ENCODE results near the gene ANKRD55.
"Not testable (repeated sequence)": the region's sequence is repeated elsewhere in the genome, so short reads cannot be mapped to it uniquely, and the experiment has no call there.

ANKRD55 gene

GRCh38 chr5:56250011-56250410 lies 16.9 kb upstream of the ANKRD55 start:
- no peak for TF ChIP-seq CTCF (IDR thresholded peaks at IDR 0.05)
- Mint-ChIP-seq H3K9me3 (peaks cover 13% of the 10 kb centered on the region), H3K27ac (no peak overlapping the region), H3K4me3 (no peak overlapping the region), H3K36me3 (ENCODE audit: low read depth) (no peaks in the 10 kb centered on the region), H3K4me1 (peaks cover 16% of the 10 kb centered on the region), H3K27me3 (ENCODE audit: low read depth, poor library complexity) (peaks cover 3% of the 10 kb centered on the region)
- DNase-seq: no peak

DNA sequence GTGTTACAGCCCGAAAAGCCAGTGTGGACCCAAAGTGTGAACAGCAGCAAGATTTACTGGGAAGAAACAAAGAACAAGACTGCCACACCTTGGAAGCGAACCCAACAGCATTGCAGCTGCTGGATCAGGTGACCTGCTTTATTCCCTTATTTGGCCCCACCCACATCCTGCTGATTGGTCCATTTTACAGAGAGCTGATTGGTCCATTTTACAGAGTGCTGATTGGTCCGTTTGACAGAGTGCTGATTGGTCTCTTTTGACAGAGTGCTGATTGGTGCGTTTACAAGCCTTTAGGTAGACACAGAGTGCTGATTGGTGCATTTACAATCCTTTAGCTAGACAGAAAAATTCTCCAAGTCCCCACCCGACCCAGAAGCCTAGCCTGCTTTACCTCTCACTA lies 16.0 kb upstream of the ANKRD55 start:
- H3K27ac Mint-ChIP-seq; H3K27me3 Mint-ChIP-seq (ENCODE audit: low read depth, poor library complexity); H3K36me3 Mint-ChIP-seq (ENCODE audit: low read depth); H3K4me3 Mint-ChIP-seq; DNase-seq: not testable (repeated sequence)
- Mint-ChIP-seq H3K9me3 (peaks cover 13% of the 10 kb centered on the region), H3K4me1 (peaks cover 16% of the 10 kb centered on the region)

DNA sequence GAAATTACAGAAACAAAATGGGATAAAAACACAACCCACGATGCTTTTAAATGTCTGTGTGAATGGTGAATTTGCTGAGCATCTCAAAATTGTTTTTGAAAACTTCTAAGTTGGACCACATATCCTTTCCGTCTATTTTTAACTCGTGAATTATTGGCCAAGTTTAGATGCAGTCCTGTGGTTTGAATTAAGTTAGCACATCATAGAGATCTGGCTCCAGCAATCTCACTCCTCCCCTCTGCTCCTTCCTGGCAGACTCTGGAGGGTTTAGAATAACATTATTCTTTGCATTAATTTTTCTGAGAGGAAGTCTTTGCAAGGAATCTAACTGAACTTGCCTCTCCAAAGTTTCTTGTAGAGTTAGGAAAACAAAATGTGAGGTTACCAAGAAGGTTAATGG lies 14.5 kb upstream of the ANKRD55 start:
- Mint-ChIP-seq H3K4me1 (peaks cover 16% of the 10 kb centered on the region), H3K27ac (no peak overlapping the region), H3K4me3 (no peak overlapping the region), H3K36me3 (ENCODE audit: low read depth) (no peaks in the 10 kb centered on the region), H3K27me3 (ENCODE audit: low read depth, poor library complexity) (peaks cover 7% of the 10 kb centered on the region), H3K9me3 (peaks cover 23% of the 10 kb centered on the region)
- TF ChIP-seq CTCF (IDR thresholded peaks at IDR 0.05): no peak
- no peak for DNase-seq

DNA sequence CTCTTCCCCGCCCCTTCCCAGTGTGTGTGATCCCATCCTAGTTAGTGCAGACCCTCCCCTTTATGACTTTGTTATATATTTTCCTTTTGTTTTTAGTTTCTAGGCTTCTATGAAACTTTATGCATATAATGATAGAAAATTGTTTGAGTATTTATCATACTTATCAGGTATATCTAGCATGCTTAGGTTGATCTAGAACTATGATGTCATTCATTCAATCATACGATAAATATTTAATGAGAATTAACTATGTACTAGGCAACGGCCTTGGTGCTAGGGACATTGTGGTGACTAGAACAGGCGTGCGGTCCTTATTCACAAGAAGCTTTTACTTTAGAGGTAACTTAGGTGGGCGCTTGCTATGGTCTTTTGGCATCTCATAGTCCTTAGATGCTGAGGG lies 13.6 kb upstream of the ANKRD55 start:
- H3K4me3 Mint-ChIP-seq: no peak overlapping the region
- peaks cover 24% of the 10 kb centered on the region for H3K9me3 Mint-ChIP-seq
- no peaks in the 10 kb centered on the region for H3K36me3 Mint-ChIP-seq (ENCODE audit: low read depth)
- DNase-seq: no peak
- no peak for TF ChIP-seq CTCF (IDR thresholded peaks at IDR 0.05)
- H3K27ac Mint-ChIP-seq: no peak overlapping the region
- H3K27me3 Mint-ChIP-seq (ENCODE audit: low read depth, poor library complexity): peaks cover 7% of the 10 kb centered on the region
- peaks cover 16% of the 10 kb centered on the region for H3K4me1 Mint-ChIP-seq

- peaks cover 37% of the 10 kb centered on the region for H3K9me3 Mint-ChIP-seq
- no peaks in the 10 kb centered on the region for H3K36me3 Mint-ChIP-seq (ENCODE audit: low read depth)
- no peak for TF ChIP-seq CTCF (IDR thresholded peaks at IDR 0.05)
- no peak for DNase-seq
- no peak overlapping the region for H3K27ac Mint-ChIP-seq
- H3K4me3 Mint-ChIP-seq: no peak overlapping the region
- H3K27me3 Mint-ChIP-seq (ENCODE audit: low read depth, poor library complexity): peaks cover 7% of the 10 kb centered on the region
- H3K4me1 Mint-ChIP-seq: peaks cover 16% of the 10 kb centered on the region
These were observed 12.4 kb upstream of the ANKRD55 start for GRCh38 chr5:56245481-56245880.

GRCh38 chr5:56244627-56245026 lies 11.5 kb upstream of the ANKRD55 start:
- Mint-ChIP-seq H3K36me3 (ENCODE audit: low read depth) (no peaks in the 10 kb centered on the region), H3K9me3 (peaks cover 43% of the 10 kb centered on the region), H3K4me3 (no peak overlapping the region), H3K27me3 (ENCODE audit: low read depth, poor library complexity) (peaks cover 7% of the 10 kb centered on the region), H3K27ac (no peak overlapping the region), H3K4me1 (peaks cover 10% of the 10 kb centered on the region)
- DNase-seq: no peak
- no peak for TF ChIP-seq CTCF (IDR thresholded peaks at IDR 0.05)

GRCh38 chr5:56242271-56242670 lies 9.1 kb upstream of the ANKRD55 start:
- not testable (repeated sequence) for H3K4me1 Mint-ChIP-seq; H3K4me3 Mint-ChIP-seq; H3K27me3 Mint-ChIP-seq (ENCODE audit: low read depth, poor library complexity); DNase-seq; H3K27ac Mint-ChIP-seq; H3K36me3 Mint-ChIP-seq (ENCODE audit: low read depth)
- H3K9me3 Mint-ChIP-seq: peaks cover 46% of the 10 kb centered on the region
